ENCODE measurements around the gene UMAD1.

UMAD1 gene

DNA sequence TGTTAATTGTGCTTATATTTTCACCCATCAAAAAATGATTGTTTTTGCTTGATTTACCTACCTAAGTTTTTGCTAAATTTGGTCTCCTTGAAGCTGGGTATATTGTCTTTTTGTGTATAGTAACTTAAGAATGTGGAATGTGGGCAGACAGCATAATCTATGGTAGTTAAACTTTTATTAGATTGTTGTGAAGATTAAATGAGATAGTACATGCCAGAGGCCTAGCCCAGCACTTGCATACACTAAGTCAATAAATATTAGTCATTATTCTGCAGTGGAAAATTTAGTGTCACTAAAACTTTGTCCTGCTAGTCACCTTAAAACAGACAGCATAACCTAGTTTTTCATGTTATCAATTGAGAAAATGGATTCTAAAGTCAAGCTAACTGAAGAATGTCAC is 97.1 kb downstream of the UMAD1 start:
- DNase-seq: peak in 1 of 2 donors; percentile 75
- Histone ChIP-seq H4K91ac (ENCODE audit: low read depth, low read length) (no peak overlapping the region), H3K14ac (ENCODE audit: low read length) (no peak overlapping the region), H3K18ac (ENCODE audit: low read length) (no peak overlapping the region), H2AFZ (ENCODE audit: insufficient read depth, low read length, poor library complexity) (no peak overlapping the region), H3K9ac (ENCODE audit: low read length) (no peak overlapping the region), H3K4me2 (ENCODE audit: low read length) (no peak overlapping the region), H3K27me3 (ENCODE audit: insufficient read depth, low read length) (no peaks in the 10 kb centered on the region), H2BK12ac (ENCODE audit: low read length) (no peak overlapping the region), H3K79me2 (ENCODE audit: control insufficient read depth, insufficient read depth, low read length, poor library complexity) (no peaks in the 10 kb centered on the region), H3K36me3 (ENCODE audit: control insufficient read depth in 1 of 2, insufficient read depth in 2 of 2, low read length in 2 of 2) (no peaks in the 10 kb centered on the region), H3K9me3 (ENCODE audit: insufficient read depth, low read depth, low read length) (no peaks in the 10 kb centered on the region), H4K8ac (ENCODE audit: low read depth, low read length) (no peak overlapping the region), H3K4me3 (ENCODE audit: low read depth, low read length) (no peak overlapping the region), H3K4me1 (ENCODE audit: control insufficient read depth in 1 of 2, insufficient read depth in 2 of 2, low read length in 2 of 2) (no peaks in the 10 kb centered on the region), H3K27ac (ENCODE audit: low read depth, low read length) (no peak overlapping the region), H3K23ac (ENCODE audit: low read length) (no peak overlapping the region), H2AK5ac (ENCODE audit: low read length) (no peak overlapping the region), H3K79me1 (ENCODE audit: low read length) (no peaks in the 10 kb centered on the region), H2BK5ac (ENCODE audit: low read depth, low read length, poor library complexity) (no peak overlapping the region), H4K12ac (ENCODE audit: low read depth, low read length) (no peak overlapping the region), H3K4ac (ENCODE audit: low read depth, low read length) (no peak overlapping the region), H2BK120ac (ENCODE audit: insufficient read depth, low read length, poor library complexity) (no peak overlapping the region)

- Histone ChIP-seq H2BK5ac (ENCODE audit: low read depth, low read length, poor library complexity) (no peak overlapping the region), H2AK5ac (ENCODE audit: low read length) (no peak overlapping the region), H4K12ac (ENCODE audit: low read depth, low read length) (no peak overlapping the region), H3K4me1 (ENCODE audit: control insufficient read depth in 1 of 2, insufficient read depth in 2 of 2, low read length in 2 of 2) (no peaks in the 10 kb centered on the region), H3K36me3 (ENCODE audit: control insufficient read depth in 1 of 2, insufficient read depth in 2 of 2, low read length in 2 of 2) (no peaks in the 10 kb centered on the region), H3K4me3 (ENCODE audit: low read depth, low read length) (no peak overlapping the region), H2BK12ac (ENCODE audit: low read length) (no peak overlapping the region), H3K23ac (ENCODE audit: low read length) (no peak overlapping the region), H3K9ac (ENCODE audit: low read length) (no peak overlapping the region), H2BK120ac (ENCODE audit: insufficient read depth, low read length, poor library complexity) (no peak overlapping the region), H3K4me2 (ENCODE audit: low read length) (no peak overlapping the region), H4K8ac (ENCODE audit: low read depth, low read length) (no peak overlapping the region), H3K4ac (ENCODE audit: low read depth, low read length) (no peak overlapping the region), H4K91ac (ENCODE audit: low read depth, low read length) (no peak overlapping the region), H3K79me2 (ENCODE audit: control insufficient read depth, insufficient read depth, low read length, poor library complexity) (no peaks in the 10 kb centered on the region), H3K27ac (ENCODE audit: low read depth, low read length) (no peak overlapping the region), H3K79me1 (ENCODE audit: low read length) (no peaks in the 10 kb centered on the region), H2AFZ (ENCODE audit: insufficient read depth, low read length, poor library complexity) (no peak overlapping the region), H3K18ac (ENCODE audit: low read length) (no peak overlapping the region), H3K9me3 (ENCODE audit: insufficient read depth, low read depth, low read length) (no peaks in the 10 kb centered on the region), H3K27me3 (ENCODE audit: insufficient read depth, low read length) (no peaks in the 10 kb centered on the region), H3K14ac (ENCODE audit: low read length) (no peak overlapping the region)
- no CpG with 5 or more reads among the region's 1 CpG for WGBS (ENCODE audit: extremely low coverage, insufficient coverage, insufficient read length)
- DNase-seq: no peak
Measured at GRCh38 chr7:7738177-7738576, 97.6 kb downstream of the UMAD1 start.

DNA sequence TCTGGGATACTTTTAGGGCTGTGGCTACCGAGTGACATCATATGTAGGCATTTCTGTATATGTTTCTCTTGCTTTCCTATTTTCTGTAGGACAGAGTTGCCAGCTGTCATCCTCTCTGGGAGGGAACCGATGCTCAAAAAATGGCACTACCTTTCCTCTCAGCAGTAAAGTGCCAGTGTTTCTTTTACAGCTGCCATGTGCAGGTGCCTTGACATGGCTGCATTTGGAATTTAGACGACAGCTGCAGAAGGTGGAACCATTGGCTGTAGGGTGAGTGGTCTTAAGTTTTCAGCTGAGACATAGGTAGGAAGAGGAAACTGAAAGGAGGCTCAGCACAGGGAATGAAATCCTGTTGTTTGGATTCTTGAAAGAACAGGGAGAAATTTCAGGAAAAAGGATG is 98.1 kb downstream of the UMAD1 start:
- Histone ChIP-seq H4K91ac (ENCODE audit: low read depth, low read length) (no peak overlapping the region), H3K4me2 (ENCODE audit: low read length) (no peak overlapping the region), H2BK120ac (ENCODE audit: insufficient read depth, low read length, poor library complexity) (no peak overlapping the region), H3K14ac (ENCODE audit: low read length) (no peak overlapping the region), H2BK5ac (ENCODE audit: low read depth, low read length, poor library complexity) (no peak overlapping the region), H3K4ac (ENCODE audit: low read depth, low read length) (no peak overlapping the region), H3K27ac (ENCODE audit: low read depth, low read length) (no peak overlapping the region), H3K79me2 (ENCODE audit: control insufficient read depth, insufficient read depth, low read length, poor library complexity) (no peaks in the 10 kb centered on the region), H3K27me3 (ENCODE audit: insufficient read depth, low read length) (no peaks in the 10 kb centered on the region), H3K18ac (ENCODE audit: low read length) (no peak overlapping the region), H4K8ac (ENCODE audit: low read depth, low read length) (no peak overlapping the region), H2BK12ac (ENCODE audit: low read length) (no peak overlapping the region), H3K9me3 (ENCODE audit: insufficient read depth, low read depth, low read length) (no peaks in the 10 kb centered on the region), H2AFZ (ENCODE audit: insufficient read depth, low read length, poor library complexity) (no peak overlapping the region), H3K4me1 (ENCODE audit: control insufficient read depth in 1 of 2, insufficient read depth in 2 of 2, low read length in 2 of 2) (no peaks in the 10 kb centered on the region), H3K79me1 (ENCODE audit: low read length) (no peaks in the 10 kb centered on the region), H4K12ac (ENCODE audit: low read depth, low read length) (no peak overlapping the region), H3K23ac (ENCODE audit: low read length) (no peak overlapping the region), H3K4me3 (ENCODE audit: low read depth, low read length) (no peak overlapping the region), H3K9ac (ENCODE audit: low read length) (no peak overlapping the region), H2AK5ac (ENCODE audit: low read length) (no peak overlapping the region), H3K36me3 (ENCODE audit: control insufficient read depth in 1 of 2, insufficient read depth in 2 of 2, low read length in 2 of 2) (no peaks in the 10 kb centered on the region)
- no CpG with 5 or more reads among the region's 3 CpGs for WGBS (ENCODE audit: extremely low coverage, insufficient coverage, insufficient read length)
- DNase-seq: no peak

- H3K4me2 ChIP-seq (ENCODE audit: low read length): no peak overlapping the region
Measured at GRCh38 chr7:7739204-7740036, 98.9 kb downstream of the UMAD1 start.

More at GRCh38 chr7:7739204-7740036, 98.9 kb downstream of the UMAD1 start:
- H4K91ac ChIP-seq (ENCODE audit: low read depth, low read length): no peak overlapping the region
- H3K27me3 ChIP-seq (ENCODE audit: insufficient read depth, low read length): no peaks in the 10 kb centered on the region
- no peak overlapping the region for H2BK120ac ChIP-seq (ENCODE audit: insufficient read depth, low read length, poor library complexity)
- H3K27ac ChIP-seq (ENCODE audit: low read depth, low read length): no peak overlapping the region
- no peak overlapping the region for H2AFZ ChIP-seq (ENCODE audit: insufficient read depth, low read length, poor library complexity)
- no peak overlapping the region for H4K8ac ChIP-seq (ENCODE audit: low read depth, low read length)
- no peaks in the 10 kb centered on the region for H3K79me1 ChIP-seq (ENCODE audit: low read length)
- H3K9me3 ChIP-seq (ENCODE audit: insufficient read depth, low read depth, low read length): no peaks in the 10 kb centered on the region
- H4K12ac ChIP-seq (ENCODE audit: low read depth, low read length): no peak overlapping the region
- DNase-seq: no peak
- H3K9ac ChIP-seq (ENCODE audit: low read length): no peak overlapping the region
- H3K36me3 ChIP-seq (ENCODE audit: control insufficient read depth in 1 of 2, insufficient read depth in 2 of 2, low read length in 2 of 2): no peaks in the 10 kb centered on the region
- H3K79me2 ChIP-seq (ENCODE audit: control insufficient read depth, insufficient read depth, low read length, poor library complexity): no peaks in the 10 kb centered on the region
- no peak overlapping the region for H3K14ac ChIP-seq (ENCODE audit: low read length)
- H3K4ac ChIP-seq (ENCODE audit: low read depth, low read length): no peak overlapping the region
- no peak overlapping the region for H3K23ac ChIP-seq (ENCODE audit: low read length)
- H2AK5ac ChIP-seq (ENCODE audit: low read length): no peak overlapping the region
- no peak overlapping the region for H3K18ac ChIP-seq (ENCODE audit: low read length)
- no peak overlapping the region for H2BK5ac ChIP-seq (ENCODE audit: low read depth, low read length, poor library complexity)
- H2BK12ac ChIP-seq (ENCODE audit: low read length): no peak overlapping the region
- WGBS (ENCODE audit: extremely low coverage, insufficient coverage, insufficient read length): no CpG with 5 or more reads among the region's 4 CpGs
- H3K4me3 ChIP-seq (ENCODE audit: low read depth, low read length): no peak overlapping the region
- H3K4me1 ChIP-seq (ENCODE audit: control insufficient read depth in 1 of 2, insufficient read depth in 2 of 2, low read length in 2 of 2): no peaks in the 10 kb centered on the region

Measured in trophoblast cell (in vitro differentiated cells and primary cell).